ENCODE data around the gene STMN3.

- no peak for TF ChIP-seq POLR2A (IDR thresholded peaks at IDR 0.05)
- TF ChIP-seq CTCF (IDR thresholded peaks at IDR 0.05), result no peak
Observed at GRCh38 chr20:63700199-63701050, 47.2 kb upstream of the STMN3 start.

All from testis (tissue), 2 donors.